Embryonic facial prominence (tissue), 1 donor: Measurements from ENCODE around the gene AGMO.

Experiments used
- DNase-seq: peaks from one replicate; pipeline ENCODE4 v3.0.0-alpha.2; 2016; ENCODE audit errors: extremely low spot score

Gene AGMO

GRCh38 chr7:15399441-15399840, 162.4 kb downstream of the AGMO start:
- DNase-seq, result no peak

- DNase-seq, result no peak
These were observed 163.7 kb downstream of the AGMO start for GRCh38 chr7:15397922-15398760.

DNA sequence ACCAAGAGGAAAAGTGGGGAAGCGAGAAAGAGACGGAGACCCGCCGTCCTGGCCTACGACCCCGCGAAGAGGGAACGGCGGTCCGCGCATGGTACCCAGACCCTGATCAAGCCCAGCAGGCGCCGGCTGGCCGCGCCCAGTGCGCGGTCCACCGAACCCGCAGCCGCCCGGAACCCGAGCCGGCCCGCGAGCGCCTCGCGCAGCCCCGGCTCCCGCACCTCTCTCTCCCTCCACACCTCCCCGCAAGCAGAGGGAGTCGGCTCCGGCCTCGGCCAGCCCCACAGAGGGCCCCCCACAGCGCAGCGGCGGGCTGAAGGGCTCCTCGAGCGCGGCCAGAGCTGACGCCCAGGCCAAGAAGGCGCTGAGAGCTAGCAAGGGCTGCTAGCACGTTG, 164.7 kb downstream of the AGMO start:
- DNase-seq, result no peak

GRCh38 chr7:15396210-15397158, 165.3 kb downstream of the AGMO start:
- no peak for DNase-seq

DNA sequence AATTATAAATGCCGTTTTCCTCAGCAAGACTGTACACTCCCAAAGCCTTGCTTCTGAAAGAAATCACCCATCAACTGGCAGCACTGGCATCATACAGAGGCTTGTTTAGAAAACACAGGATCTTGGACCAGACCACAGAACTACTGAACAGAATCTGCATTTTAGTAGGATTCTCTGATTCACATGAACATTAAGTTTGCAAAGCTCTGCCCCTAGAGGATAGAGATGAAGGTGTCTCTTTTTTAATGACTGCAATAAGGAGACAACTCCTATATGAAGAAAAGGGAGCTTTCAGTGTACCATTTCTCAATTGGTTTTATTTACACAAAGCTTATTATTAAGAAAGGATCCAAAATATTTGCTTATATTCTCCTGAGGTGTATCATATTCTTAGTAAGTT, 172.7 kb downstream of the AGMO start:
- no peak for DNase-seq

- DNase-seq, result no peak
These were observed 183.2 kb downstream of the AGMO start for GRCh38 chr7:15378494-15379145.

- DNase-seq, result no peak
These were observed 185.2 kb downstream of the AGMO start for GRCh38 chr7:15376600-15376999.

GRCh38 chr7:15370441-15370840, 191.4 kb downstream of the AGMO start:
- DNase-seq, result no peak

DNA sequence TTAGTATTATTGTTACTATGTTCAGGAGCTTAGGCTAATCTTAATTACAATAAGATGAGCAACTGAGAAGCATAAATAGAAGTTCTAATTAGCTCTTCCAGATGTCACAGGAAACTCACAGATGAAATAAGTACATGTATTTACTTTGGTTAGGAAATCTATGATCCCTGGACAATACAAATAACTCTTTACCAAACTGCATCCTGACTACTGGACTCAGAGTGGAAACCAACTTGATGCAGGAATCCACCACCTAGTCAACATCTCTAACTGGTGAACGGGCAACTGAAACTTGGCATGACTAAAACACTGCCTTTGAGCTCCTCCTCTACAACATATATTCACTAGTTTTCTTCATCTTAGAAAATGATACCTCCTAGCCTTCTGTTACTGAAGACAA, 193.2 kb downstream of the AGMO start:
- DNase-seq, result no peak

DNA sequence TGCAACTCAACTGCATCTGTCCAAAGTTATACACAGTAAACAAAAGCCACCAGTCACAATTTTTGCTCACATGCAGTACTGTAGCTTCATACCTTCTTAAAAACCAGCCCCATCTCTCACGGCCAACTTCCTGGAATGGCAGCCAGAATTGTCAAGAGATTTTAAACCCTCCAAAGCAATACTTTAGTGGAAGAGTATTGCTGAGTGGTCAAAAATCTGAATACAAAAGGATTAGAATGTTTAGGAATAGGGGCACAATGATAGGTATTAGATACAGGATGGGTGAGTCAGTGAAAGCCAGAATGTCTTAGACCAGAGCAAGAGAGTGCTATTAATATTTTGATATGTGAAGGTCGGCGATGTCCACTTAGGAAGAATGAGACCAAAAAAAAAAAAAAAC, 193.9 kb downstream of the AGMO start:
- no peak for DNase-seq

GRCh38 chr7:15358112-15358511, 203.7 kb downstream of the AGMO start:
- no peak for DNase-seq

DNA sequence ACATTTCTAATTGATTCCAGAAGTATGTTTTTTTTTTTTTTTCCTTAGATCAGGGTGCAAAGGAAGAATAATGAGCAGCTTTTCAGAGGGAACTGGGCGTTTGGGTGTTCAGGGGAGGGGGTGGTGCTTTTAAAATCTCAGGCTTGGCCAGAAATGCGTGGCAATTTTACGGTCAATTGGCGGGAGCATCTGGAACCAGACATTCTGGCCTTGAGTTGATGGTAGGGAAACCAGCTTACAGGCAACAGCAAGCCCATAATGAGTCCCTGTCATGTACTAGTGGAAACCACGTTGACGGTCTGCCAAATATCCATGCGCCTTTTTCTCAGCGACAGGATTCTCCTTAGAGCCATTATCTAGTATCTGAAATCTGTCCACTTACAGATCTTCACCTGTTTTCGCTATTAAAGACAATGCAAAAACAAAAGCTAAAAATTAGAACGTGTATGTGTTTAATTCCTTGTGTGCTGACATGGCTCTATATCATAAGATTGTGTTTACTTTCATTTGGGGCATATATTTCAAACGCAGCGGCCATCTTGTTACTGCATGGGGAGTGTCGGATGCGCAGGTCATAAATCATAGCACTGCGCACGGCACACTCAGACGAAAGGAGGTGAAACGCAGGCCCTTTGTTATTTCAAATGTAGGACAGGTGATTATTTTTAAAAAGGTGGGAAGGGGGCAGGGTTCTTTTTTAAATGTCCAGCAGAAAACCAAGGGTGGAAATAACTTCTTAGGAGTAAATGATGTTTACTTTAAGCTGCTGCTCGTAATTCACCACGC, 209.2 kb downstream of the AGMO start:
- no peak for DNase-seq

GRCh38 chr7:15345216-15345615, 216.6 kb downstream of the AGMO start:
- DNase-seq, result no peak

- no peak for DNase-seq
These were observed 220.0 kb downstream of the AGMO start for GRCh38 chr7:15341817-15342216.

GRCh38 chr7:15336146-15336545, 225.7 kb downstream of the AGMO start:
- no peak for DNase-seq

- DNase-seq, result no peak
These were observed 226.4 kb downstream of the AGMO start for GRCh38 chr7:15335390-15335789.

DNA sequence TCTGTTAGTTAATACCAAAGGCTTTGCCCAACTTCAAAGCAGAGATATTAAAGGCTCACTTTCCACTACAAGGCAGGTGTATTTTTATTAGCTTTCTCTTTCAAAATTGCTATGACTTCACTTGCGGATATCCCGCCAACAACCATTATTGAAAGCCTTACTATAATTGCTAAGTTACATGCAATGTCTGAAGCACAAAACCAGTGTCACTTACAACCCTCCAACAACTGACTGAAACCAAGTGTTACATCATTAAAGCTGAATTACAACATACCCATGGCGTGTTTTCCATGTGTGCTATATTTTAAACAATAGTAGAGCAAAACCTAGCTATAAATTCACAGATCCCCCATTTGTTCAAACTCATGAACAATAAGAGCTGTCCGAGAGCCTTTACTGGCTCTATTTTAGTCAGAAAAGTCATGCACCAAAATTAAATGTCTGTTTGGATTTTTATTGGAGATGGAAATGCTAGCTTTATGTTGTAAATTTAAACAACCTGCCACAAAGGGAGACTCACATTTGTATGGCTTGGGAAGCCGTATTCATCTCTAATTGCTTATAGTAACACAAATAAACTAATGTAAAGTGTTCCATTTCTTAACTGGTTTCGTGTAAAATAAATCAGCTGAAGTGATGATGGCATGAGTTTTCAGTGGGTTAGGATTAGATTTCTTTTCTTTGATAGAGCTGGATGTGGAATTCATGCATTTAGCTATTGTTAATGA, 227.1 kb downstream of the AGMO start:
- DNase-seq, result no peak

GRCh38 chr7:15332956-15333355, 228.9 kb downstream of the AGMO start:
- DNase-seq, result no peak

- DNase-seq, result no peak
These were observed 230.9 kb downstream of the AGMO start for GRCh38 chr7:15330943-15331342.

GRCh38 chr7:15327001-15327400, 234.8 kb downstream of the AGMO start:
- no peak for DNase-seq
